Placental epithelial cell (primary cell): ENCODE data around the gene KCTD3. TPM values are rescaled to one million over a fixed set of nuclear protein-coding genes. Genes with fewer than 3 reads are reported as not detected.

Experiments
- small RNA-seq: library from RNA; depleted of rRNA; stranded (forward); fragments of <200 nt; gene quantifications from one replicate; pipeline ENCODE3, GENCODE V24; 2012
- total RNA-seq: library from RNA; depleted of rRNA; stranded (reverse); fragments of >200 nt; gene quantifications from 2 replicates; pipeline ENCODE4 v1.2.3, GENCODE V29; 2012

Gene KCTD3
- total RNA-seq, result 36.8 and 54.2 TPM in 2 replicates

DNA sequence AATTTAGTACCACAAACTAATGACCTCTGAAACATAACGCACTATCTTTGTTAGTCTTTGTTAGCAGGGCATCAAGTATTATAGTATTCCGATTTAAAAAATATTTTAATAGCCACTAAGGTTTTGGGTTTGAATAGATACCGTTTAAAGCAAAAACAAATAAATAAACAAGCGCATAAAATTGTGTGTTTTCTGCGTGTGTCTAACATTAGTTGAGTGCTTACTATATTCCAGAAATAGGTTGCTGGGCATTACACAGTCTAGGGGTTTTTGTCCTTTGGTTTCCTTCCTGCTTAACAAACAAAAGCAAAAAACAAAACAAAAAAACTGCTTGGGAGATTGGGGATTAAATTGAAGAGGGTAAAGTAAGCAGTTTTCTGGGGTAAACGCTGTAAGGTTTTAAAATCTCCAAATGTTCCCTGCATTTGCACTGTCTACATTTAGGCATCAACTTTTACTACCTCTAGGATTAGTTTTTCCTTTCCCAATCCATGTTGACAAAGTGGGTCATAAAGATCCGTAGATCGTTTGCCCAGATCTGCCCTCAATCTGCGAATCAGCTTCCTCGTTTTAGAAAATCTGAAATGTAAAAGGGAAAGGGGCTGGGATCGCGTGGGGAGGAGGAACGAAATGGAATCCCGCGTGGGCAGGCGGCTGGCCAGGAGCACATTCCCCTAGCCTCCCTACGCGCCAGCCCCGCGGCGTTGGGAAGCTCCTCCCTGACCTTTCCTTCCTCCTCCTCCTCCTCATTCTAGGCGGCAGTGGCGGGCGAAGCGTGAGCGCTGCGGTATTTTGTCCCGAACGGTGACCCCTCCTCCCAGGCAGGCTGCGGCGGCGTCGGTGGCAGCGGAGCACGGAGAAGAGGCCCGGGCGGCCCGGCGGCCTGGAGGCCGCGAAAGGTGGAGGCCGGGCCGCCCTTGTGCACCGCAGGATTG lies at the start of gene KCTD3:
Gene KCTD3 (plus strand): TSS at position 749 of the 935 bp plus-strand sequence. CDS start 382 bp downstream, outside the sequence.

Small RNA genes lying within 50 kb of the gene (small RNA-seq; reads per million reads assigned to genes)
- gene RF00108, result not detected
